ENCODE measurements around the gene ERVK3-1. TPM values are rescaled to one million over a fixed set of nuclear protein-coding genes. Genes with fewer than 3 reads are reported as not detected.

The ERVK3-1 gene
- total and polyA plus RNA-seq, 2 experiments from 2014 or later = 57.9 to 71.7 TPM

DNA sequence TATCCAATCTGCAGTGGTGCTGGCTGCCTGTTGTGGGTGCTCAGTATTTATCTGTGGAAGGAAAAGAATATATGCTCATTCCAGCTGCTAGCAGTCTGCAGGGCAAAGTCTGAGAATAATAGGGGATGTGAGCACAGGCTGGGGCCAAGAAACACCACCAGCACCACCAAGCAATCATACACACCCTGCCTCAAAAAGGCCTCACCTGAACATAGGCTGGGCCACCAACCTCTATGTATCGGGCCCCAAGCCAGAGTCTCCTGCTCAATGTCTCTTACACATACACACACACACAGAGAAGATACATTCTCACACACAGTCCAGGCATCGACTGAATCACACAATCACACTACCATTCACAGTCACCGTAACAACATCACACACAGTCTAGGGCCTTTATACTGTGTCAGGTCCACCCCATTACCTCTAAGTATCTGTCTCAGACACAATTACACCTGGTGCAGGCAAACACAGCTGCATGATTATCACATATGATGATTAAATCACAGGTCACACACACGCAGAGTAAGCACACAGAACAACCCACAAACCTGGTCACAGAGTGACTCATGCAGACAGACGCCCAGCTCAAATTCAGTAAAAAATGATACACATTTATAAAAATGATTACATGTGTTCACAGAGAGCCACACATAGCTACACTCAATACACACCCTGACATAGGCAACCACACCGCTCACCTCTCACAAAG is 20.3 kb downstream of the ERVK3-1 start:
- H3K4me2 ChIP-seq = peak overlapping the region; percentile 81
- no peaks in the 10 kb centered on the region for H3K27me3 ChIP-seq
- TF ChIP-seq, protein P1, sequence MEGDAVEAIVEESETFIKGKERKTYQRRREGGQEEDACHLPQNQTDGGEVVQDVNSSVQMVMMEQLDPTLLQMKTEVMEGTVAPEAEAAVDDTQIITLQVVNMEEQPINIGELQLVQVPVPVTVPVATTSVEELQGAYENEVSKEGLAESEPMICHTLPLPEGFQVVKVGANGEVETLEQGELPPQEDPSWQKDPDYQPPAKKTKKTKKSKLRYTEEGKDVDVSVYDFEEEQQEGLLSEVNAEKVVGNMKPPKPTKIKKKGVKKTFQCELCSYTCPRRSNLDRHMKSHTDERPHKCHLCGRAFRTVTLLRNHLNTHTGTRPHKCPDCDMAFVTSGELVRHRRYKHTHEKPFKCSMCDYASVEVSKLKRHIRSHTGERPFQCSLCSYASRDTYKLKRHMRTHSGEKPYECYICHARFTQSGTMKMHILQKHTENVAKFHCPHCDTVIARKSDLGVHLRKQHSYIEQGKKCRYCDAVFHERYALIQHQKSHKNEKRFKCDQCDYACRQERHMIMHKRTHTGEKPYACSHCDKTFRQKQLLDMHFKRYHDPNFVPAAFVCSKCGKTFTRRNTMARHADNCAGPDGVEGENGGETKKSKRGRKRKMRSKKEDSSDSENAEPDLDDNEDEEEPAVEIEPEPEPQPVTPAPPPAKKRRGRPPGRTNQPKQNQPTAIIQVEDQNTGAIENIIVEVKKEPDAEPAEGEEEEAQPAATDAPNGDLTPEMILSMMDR (IDR thresholded peaks at IDR 0.05; ENCODE audit: poor library complexity) = no peak
- TF ChIP-seq EZH2phosphoT487 (IDR thresholded peaks at IDR 0.05; ENCODE audit: low read depth, severe bottlenecking, unreplicated experiment) = no peak
- no peak for TF ChIP-seq EZH2 (IDR thresholded peaks at IDR 0.05; ENCODE audit: borderline replicate concordance)
- H3K9me3 ChIP-seq (ENCODE audit: low read depth) = no peaks in the 10 kb centered on the region
- no peak for DNase-seq (ENCODE audit: low spot score)
- H3K27ac ChIP-seq = no peak overlapping the region
- H3K36me3 ChIP-seq (replicated peaks; ENCODE audit: insufficient read depth, low read depth) = no peaks in the 10 kb centered on the region
- no peaks in the 10 kb centered on the region for H4K20me1 ChIP-seq (ENCODE audit: insufficient read depth, poor library complexity, severe bottlenecking)
- no peaks in the 10 kb centered on the region for H3K9me2 ChIP-seq (replicated peaks; ENCODE audit: insufficient read depth)
- H3K79me2 ChIP-seq = peaks cover 56% of the 10 kb centered on the region
- H3K4me1 ChIP-seq (ENCODE audit: insufficient read depth) = peaks cover 12% of the 10 kb centered on the region
- no peak overlapping the region for H3K4me3 ChIP-seq
- H2AFZ ChIP-seq = no peak overlapping the region
- 96% methylated on average over 6 of the region's 6 CpGs for WGBS (ENCODE audit: low lambda C conversion rate, missing lambda C conversion rate)

DNA sequence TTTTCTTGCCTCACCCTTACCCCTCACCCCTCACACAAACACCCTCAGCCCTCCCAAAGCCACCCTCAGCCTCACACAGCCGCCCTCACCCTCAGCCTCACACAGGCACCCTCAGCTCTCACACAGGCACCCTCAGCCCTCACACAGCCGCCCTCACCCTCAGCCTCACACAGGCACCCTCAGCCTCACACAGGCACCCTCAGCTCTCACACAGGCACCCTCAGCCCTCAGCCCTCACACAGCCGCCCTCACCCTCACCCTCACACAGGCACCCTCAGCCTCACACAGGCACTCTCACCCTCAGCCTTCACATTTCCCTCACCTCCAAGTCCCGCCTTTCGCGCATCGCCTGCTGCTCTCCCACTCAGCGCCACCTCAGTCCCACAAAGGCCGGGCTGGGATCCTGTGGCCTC is 21.3 kb downstream of the ERVK3-1 start:
- no peaks in the 10 kb centered on the region for H3K36me3 ChIP-seq (replicated peaks; ENCODE audit: insufficient read depth, low read depth)
- WGBS (ENCODE audit: low lambda C conversion rate, missing lambda C conversion rate) = 13% methylated on average over 9 of the region's 9 CpGs
- H3K9me3 ChIP-seq (ENCODE audit: low read depth) = no peaks in the 10 kb centered on the region
- no peak for DNase-seq (ENCODE audit: low spot score)
- peak overlapping the region; percentile 14 for H3K27ac ChIP-seq
- H2AFZ ChIP-seq = no peak overlapping the region
- peaks cover 56% of the 10 kb centered on the region for H3K79me2 ChIP-seq
- peak overlapping the region; percentile 81 for H3K4me2 ChIP-seq
- H3K4me3 ChIP-seq = peak overlapping the region; percentile 21
- no peaks in the 10 kb centered on the region for H3K27me3 ChIP-seq
- no peaks in the 10 kb centered on the region for H4K20me1 ChIP-seq (ENCODE audit: insufficient read depth, poor library complexity, severe bottlenecking)
- peaks cover 12% of the 10 kb centered on the region for H3K4me1 ChIP-seq (ENCODE audit: insufficient read depth)
- TF ChIP-seq EZH2 (IDR thresholded peaks at IDR 0.05; ENCODE audit: borderline replicate concordance) = no peak
- TF ChIP-seq EZH2phosphoT487 (IDR thresholded peaks at IDR 0.05; ENCODE audit: low read depth, severe bottlenecking, unreplicated experiment) = no peak
- TF ChIP-seq, protein P1 (IDR thresholded peaks at IDR 0.05; ENCODE audit: poor library complexity) = no peak
- H3K9me2 ChIP-seq (replicated peaks; ENCODE audit: insufficient read depth) = no peaks in the 10 kb centered on the region

DNA sequence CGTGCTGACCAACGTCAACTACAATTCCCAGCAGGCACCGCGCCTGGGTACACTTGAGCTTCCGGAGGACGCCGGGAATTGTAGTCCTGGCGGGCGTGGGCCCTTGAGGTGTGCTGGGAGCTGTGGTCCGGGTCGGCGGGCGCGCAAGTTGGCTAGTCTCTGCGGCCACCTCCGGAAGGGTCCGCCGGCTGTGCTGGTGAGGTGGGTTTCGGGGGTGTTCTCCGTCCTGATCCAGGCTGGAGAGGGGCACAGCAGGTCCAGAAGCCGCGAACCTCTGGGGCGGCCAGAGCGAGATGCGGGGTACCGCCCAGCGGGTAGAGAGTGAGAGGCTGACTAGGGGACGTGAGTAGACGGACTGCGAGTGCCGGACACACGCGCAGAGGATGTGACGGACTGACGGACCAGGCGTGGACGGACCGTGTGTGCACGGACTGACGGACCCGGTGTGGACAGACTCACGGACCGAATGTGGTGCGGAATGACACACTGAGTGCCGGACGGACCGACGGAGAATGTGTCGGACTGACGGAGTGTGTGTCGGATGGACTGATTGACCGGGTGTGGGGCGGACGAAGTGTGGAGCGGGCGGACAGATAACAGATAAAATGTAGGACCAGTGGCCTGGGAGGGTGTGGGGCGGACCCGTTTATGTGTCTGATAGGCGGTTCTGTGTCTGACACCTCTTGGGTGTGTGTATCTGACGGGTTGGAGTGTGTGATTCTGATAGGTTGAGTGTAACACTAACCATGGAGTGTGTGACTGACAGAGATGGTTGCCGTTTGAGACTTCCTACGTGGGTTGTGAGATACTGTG is 21.9 kb downstream of the ERVK3-1 start, which contains the start of gene ZSCAN22:
ZSCAN22 (plus strand) TSS at position 81 of the 813 bp plus-strand sequence. CDS start 7,809 bp downstream, outside the sequence.
- Histone ChIP-seq H3K4me2 (peak within 1 kb of the TSS; percentile 82), H4K20me1 (ENCODE audit: insufficient read depth, poor library complexity, severe bottlenecking) (no peaks in the 10 kb centered on the region), H3K9me3 (ENCODE audit: low read depth) (no peaks in the 10 kb centered on the region), H2AFZ (peak within 1 kb of the TSS; percentile 89), H3K9me2 (replicated peaks; ENCODE audit: insufficient read depth) (no peaks in the 10 kb centered on the region), H3K27me3 (no peaks in the 10 kb centered on the region), H3K36me3 (replicated peaks; ENCODE audit: insufficient read depth, low read depth) (no peaks in the 10 kb centered on the region), H3K79me2 (peaks cover 56% of the 10 kb centered on the region), H3K4me1 (ENCODE audit: insufficient read depth) (peaks cover 12% of the 10 kb centered on the region), H3K4me3 (peak within 1 kb of the TSS; percentile 95), H3K27ac (peak within 1 kb of the TSS; percentile 91)
- under 1% methylated on average over 62 of the region's 62 CpGs for WGBS (ENCODE audit: low lambda C conversion rate, missing lambda C conversion rate)
- TF ChIP-seq, protein P1 (IDR thresholded peaks at IDR 0.05; ENCODE audit: poor library complexity) = no peak
- TF ChIP-seq EZH2 (IDR thresholded peaks at IDR 0.05; ENCODE audit: borderline replicate concordance) (no peak), EZH2phosphoT487 (IDR thresholded peaks at IDR 0.05; ENCODE audit: low read depth, severe bottlenecking, unreplicated experiment) (no peak)
- peak; percentile 98 for DNase-seq (ENCODE audit: low spot score)
